Mucosa of rectum (tissue), 2 donors: ENCODE measurements around the gene XKR8.

ENCODE experiments used
- H3K27ac ChIP-seq, 2 donors: one replicate each; pipeline ENCODE4 v1.7.0; 2013; ENCODE audit warnings: inconsistent platforms in 2 of 2, low read depth in 2 of 2, low read length in 2 of 2
- H3K27me3 ChIP-seq, 2 donors: one replicate each; pipeline ENCODE4 v1.7.0; 2013; ENCODE audit warnings: low read length in 2 of 2; ENCODE audit not compliant: control insufficient read depth in 2 of 2, insufficient read depth in 2 of 2
- H3K36me3 ChIP-seq, 2 donors: one replicate each; pipeline ENCODE4 v1.7.0; 2013; ENCODE audit warnings: low read length in 2 of 2; ENCODE audit not compliant: control insufficient read depth in 2 of 2, insufficient read depth in 2 of 2
- H3K4me1 ChIP-seq, 2 donors: one replicate each; pipeline ENCODE4 v1.7.0; 2013; ENCODE audit warnings: low read length in 2 of 2, mild to moderate bottlenecking in 1 of 2; ENCODE audit not compliant: control insufficient read depth in 2 of 2, insufficient read depth in 2 of 2
- H3K4me3 ChIP-seq, 2 donors: one replicate each; pipeline ENCODE4 v1.7.0; 2013; ENCODE audit warnings: low read length in 2 of 2
- H3K9ac ChIP-seq, 2 donors: one replicate each; pipeline ENCODE4 v1.7.0; 2013; ENCODE audit warnings: low read length in 2 of 2, low read depth in 1 of 2, mild to moderate bottlenecking in 1 of 2
- H3K9me3 ChIP-seq, 2 donors: one replicate each; pipeline ENCODE4 v1.7.0; 2013; ENCODE audit warnings: low read length in 2 of 2; ENCODE audit not compliant: control insufficient read depth in 2 of 2
- donor health status: healthy.
- donor health status: Normal muscosa, but diverticular disease.

XKR8 gene

GRCh38 chr1:27954186-27954585 lies 5.6 kb upstream of the XKR8 start:
- peaks cover 12 to 18% of the 10 kb centered on the region in 2 donors for H3K4me1 ChIP-seq
- no peaks in the 10 kb centered on the region for H3K27me3 ChIP-seq
- H3K36me3 ChIP-seq = peaks cover 0 to 4% of the 10 kb centered on the region in 2 donors
- no peaks in the 10 kb centered on the region for H3K9me3 ChIP-seq
- H3K27ac ChIP-seq = no peak overlapping the region
- H3K4me3 ChIP-seq = no peak overlapping the region
- H3K9ac ChIP-seq = no peak overlapping the region

DNA sequence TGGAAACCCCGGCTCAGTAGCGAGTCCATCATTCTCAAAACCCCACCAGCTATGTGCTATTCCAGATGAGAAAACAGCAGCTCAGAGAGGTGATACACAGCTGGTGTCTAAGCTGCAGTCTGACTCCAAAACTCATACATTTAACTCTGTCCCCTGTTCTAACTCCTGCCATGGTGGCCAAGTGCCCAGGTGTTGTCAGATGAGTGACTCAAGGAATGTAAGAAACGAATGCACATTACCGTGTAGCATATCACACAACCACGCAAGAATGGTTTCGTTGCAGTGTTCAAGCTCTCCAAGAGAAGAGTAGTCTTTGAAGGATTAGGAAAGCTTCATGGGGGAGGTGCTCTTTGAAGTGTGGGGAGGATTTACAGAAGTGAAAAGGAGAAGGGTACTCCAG lies 4.7 kb upstream of the XKR8 start:
- no peak overlapping the region for H3K4me3 ChIP-seq
- no peaks in the 10 kb centered on the region for H3K27me3 ChIP-seq
- no peak overlapping the region for H3K27ac ChIP-seq
- H3K9me3 ChIP-seq = no peaks in the 10 kb centered on the region
- H3K36me3 ChIP-seq = peaks cover 0 to 4% of the 10 kb centered on the region in 2 donors
- no peak overlapping the region for H3K9ac ChIP-seq
- H3K4me1 ChIP-seq = peaks cover 12 to 18% of the 10 kb centered on the region in 2 donors

GRCh38 chr1:27956761-27957160 lies 3.0 kb upstream of the XKR8 start:
- peaks cover 22 to 26% of the 10 kb centered on the region in 2 donors for H3K4me1 ChIP-seq
- H3K9ac ChIP-seq = no peak overlapping the region
- H3K4me3 ChIP-seq = no peak overlapping the region
- no peaks in the 10 kb centered on the region for H3K27me3 ChIP-seq
- no peak overlapping the region for H3K27ac ChIP-seq
- H3K9me3 ChIP-seq = no peaks in the 10 kb centered on the region
- peaks cover 0 to 4% of the 10 kb centered on the region in 2 donors for H3K36me3 ChIP-seq

- no peak overlapping the region for H3K4me3 ChIP-seq
- no peak overlapping the region for H3K9ac ChIP-seq
- no peaks in the 10 kb centered on the region for H3K9me3 ChIP-seq
- no peaks in the 10 kb centered on the region for H3K27me3 ChIP-seq
- H3K36me3 ChIP-seq = peaks cover 0 to 4% of the 10 kb centered on the region in 2 donors
- H3K4me1 ChIP-seq = peaks cover 15 to 19% of the 10 kb centered on the region in 2 donors
- no peak overlapping the region for H3K27ac ChIP-seq
These were observed 2.1 kb upstream of the XKR8 start for GRCh38 chr1:27957655-27958054.

DNA sequence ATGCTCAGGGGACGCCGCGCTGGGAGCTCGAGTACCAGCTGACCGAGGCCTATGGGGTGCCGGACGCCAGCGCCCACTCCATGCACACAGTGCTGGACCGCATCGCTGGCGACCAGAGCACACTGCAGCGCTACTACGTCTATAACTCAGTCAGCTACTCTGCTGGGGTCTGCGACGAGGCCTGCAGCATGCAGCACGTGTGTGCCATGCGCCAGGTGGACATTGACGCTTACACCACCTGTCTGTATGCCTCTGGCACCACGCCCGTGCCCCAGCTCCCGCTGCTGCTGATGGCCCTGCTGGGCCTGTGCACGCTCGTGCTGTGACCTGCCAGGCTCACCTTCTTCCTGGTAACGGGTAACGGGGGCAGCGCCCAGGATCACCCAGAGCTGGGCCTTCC lies 1.3 kb upstream of the XKR8 start:
- no peaks in the 10 kb centered on the region for H3K27me3 ChIP-seq
- no peak overlapping the region for H3K9ac ChIP-seq
- H3K27ac ChIP-seq = peak overlapping the region in 1 of 2 donors; percentile 97
- no peaks in the 10 kb centered on the region for H3K9me3 ChIP-seq
- peaks cover 3 to 6% of the 10 kb centered on the region in 2 donors for H3K36me3 ChIP-seq
- H3K4me1 ChIP-seq = peaks cover 13 to 14% of the 10 kb centered on the region in 2 donors
- H3K4me3 ChIP-seq = no peak overlapping the region

- Histone ChIP-seq H3K9me3 (no peaks in the 10 kb centered on the region), H3K36me3 (peaks cover 15 to 30% of the 10 kb centered on the region in 2 donors), H3K4me3 (peak overlapping the region; percentile 82 to 89), H3K4me1 (peaks cover 13 to 14% of the 10 kb centered on the region in 2 donors), H3K27ac (peak overlapping the region; percentile 97), H3K9ac (peak overlapping the region; percentile 96 to 98), H3K27me3 (no peaks in the 10 kb centered on the region)
These were observed 1.2 kb downstream of the XKR8 start for GRCh38 chr1:27960762-27961645.

- no peaks in the 10 kb centered on the region for H3K9me3 ChIP-seq
- H3K36me3 ChIP-seq = peaks cover 22 to 37% of the 10 kb centered on the region in 2 donors
- no peak overlapping the region for H3K4me3 ChIP-seq
- peak overlapping the region in 1 of 2 donors; percentile 97 for H3K27ac ChIP-seq
- H3K27me3 ChIP-seq = no peaks in the 10 kb centered on the region
- H3K4me1 ChIP-seq = peaks cover 13 to 14% of the 10 kb centered on the region in 2 donors
- H3K9ac ChIP-seq = no peak overlapping the region
These were observed 2.0 kb downstream of the XKR8 start for GRCh38 chr1:27961646-27962221.

DNA sequence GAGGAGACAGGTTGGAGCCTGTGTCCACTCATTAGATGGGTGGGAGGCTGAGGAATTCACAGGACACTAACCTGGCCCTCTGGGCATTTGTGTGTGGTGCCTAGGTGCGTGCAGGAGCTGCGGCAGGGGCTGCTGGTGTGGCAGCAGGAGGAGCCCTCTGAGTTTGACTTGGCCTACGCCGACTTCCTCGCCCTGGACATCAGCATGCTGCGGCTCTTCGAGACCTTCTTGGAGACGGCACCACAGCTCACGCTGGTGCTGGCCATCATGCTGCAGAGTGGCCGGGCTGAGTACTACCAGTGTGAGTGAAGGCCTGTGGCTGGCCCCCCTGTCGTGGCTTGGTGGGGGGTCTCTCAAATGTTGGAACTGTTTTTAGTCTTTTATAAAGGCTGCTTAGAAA lies 3.6 kb downstream of the XKR8 start:
- H3K27ac ChIP-seq = no peak overlapping the region
- H3K4me3 ChIP-seq = no peak overlapping the region
- H3K9me3 ChIP-seq = no peaks in the 10 kb centered on the region
- H3K36me3 ChIP-seq = peaks cover 36 to 48% of the 10 kb centered on the region in 2 donors
- peaks cover 13 to 14% of the 10 kb centered on the region in 2 donors for H3K4me1 ChIP-seq
- H3K9ac ChIP-seq = no peak overlapping the region
- H3K27me3 ChIP-seq = no peaks in the 10 kb centered on the region

- Histone ChIP-seq H3K9me3 (no peaks in the 10 kb centered on the region), H3K36me3 (peaks cover 43 to 50% of the 10 kb centered on the region in 2 donors), H3K27me3 (no peaks in the 10 kb centered on the region), H3K9ac (no peak overlapping the region), H3K4me1 (peaks cover under 1 to 2% of the 10 kb centered on the region in 2 donors), H3K27ac (no peak overlapping the region), H3K4me3 (no peak overlapping the region)
These were observed 6.8 kb downstream of the XKR8 start for GRCh38 chr1:27966402-27967105.
